Right renal pelvis (tissue), 4 donors: ENCODE measurements around the gene NOTCH1. TPM values are rescaled to one million over a fixed set of nuclear protein-coding genes. Genes with fewer than 3 reads are reported as not detected.

Experiments
- DNase-seq, 4 donors: peaks; one replicate each; pipeline ENCODE4 v3.0.0-alpha.2; 2013; ENCODE audit warnings: low read depth in 4 of 4, low spot score in 3 of 4, missing footprints in 1 of 4
- polyA plus RNA-seq, 4 donors: library from polyadenylated mRNA; unstranded; fragments of 120-200 nt; gene quantifications; one replicate each; pipeline ENCODE4 v1.2.1, GENCODE V29; 2013; ENCODE audit not compliant: insufficient read length in 4 of 4

The NOTCH1 gene
- polyA plus RNA-seq = 10 to 100 TPM; 25.4 to 41.4 (median 29.5) TPM

DNA sequence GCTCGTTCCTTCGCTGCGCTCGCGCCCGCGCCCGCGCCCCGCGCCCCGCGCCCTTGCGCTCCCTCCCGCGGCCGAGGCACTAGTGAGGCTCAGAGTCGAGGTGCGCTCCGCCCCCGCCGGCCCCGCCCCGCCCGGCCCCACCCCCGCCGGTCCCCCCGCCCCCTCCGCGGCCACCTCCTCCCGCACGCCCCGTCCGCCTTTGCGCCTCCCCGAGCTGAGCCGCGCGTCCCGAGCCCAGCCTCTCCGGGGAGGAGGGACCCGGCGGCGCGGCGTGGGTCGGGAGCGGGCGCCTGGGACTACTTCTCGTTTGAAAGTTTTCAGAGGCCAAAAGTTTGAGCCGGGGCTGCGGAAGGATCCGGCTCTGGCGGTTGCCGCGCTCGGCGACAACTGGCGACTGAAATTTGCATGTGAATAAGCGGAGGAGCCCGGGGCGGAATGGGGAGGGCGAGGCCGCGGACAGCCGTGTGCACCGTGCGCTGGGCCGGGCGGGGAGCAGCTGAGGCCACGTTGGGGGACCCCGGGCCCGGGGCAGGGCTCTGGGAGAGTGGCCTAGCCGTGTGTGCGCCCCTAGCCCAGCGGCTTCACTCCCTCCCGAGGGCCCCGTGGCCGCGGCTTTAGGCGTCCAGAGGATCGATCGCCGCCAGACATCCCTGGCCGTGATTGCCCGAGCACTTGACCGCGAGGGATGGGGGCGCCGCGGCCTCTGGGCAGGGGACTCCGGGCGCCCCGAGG, at the start of gene NOTCH1:
TSS of gene NOTCH1 (minus strand) at position 84 of the 732 bp plus-strand sequence. CDS start 262 bp downstream, outside the sequence.
- DNase-seq = peak; percentile 79 to 87 (median 86)

DNA sequence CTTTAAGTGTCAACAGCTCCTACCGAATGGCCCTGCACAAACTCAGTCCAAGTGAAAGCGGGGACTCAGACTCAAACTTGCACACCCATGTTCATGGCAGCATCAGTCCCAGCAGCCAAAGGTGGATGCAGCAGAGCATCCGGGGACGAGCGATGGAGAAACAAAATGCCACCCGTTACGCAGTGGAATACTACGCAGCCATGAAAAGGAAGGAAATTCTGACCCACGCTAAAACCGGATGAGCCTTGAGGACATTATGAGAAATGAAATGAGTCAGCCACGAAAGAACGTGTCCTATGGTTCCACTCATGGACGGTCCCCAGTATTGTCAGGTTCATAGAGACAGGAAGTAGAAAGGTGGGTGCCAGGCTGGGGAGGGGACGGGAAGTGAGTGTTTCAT, 48.6 kb upstream of the NOTCH1 start:
- DNase-seq = no peak

DNA sequence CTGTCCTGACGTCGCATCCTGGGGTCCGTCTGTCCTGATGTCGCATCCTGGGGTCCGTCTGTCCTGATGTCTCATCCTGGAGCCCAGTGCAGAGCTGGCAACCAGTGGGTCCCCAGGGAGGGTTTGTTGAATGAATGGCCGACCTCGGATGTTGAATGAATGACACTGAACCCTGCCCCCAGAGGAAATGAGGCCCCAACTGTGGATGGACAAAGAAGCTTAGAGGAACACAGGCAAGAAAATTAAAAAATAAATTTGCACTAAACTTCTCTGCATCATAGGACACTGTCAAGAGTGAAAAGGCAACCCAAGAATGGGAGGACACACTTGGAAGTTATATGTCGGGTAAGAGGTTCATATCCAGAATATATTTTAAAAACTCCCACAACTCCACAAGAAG, 47.7 kb upstream of the NOTCH1 start:
- DNase-seq = no peak

DNA sequence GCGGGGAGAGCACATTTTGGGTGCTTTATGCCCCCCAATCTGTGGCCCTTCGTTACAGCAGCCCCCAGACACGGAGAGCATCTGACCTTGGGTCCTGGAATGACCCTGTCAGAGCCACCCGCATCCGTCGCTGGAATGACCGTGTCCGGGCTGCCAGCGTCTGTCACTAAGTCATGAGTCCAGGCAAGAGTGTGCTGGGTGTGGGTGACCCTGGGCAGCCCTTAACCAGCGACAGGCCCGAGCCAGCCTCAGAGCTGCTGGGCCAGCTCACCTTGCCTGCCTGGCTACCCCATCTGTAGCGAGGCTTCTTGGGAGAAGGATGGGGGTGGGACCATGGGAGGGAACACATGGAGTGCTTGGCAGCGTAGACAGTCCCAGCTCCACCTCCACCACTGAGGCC, 46.8 kb upstream of the NOTCH1 start:
- DNase-seq = no peak

DNA sequence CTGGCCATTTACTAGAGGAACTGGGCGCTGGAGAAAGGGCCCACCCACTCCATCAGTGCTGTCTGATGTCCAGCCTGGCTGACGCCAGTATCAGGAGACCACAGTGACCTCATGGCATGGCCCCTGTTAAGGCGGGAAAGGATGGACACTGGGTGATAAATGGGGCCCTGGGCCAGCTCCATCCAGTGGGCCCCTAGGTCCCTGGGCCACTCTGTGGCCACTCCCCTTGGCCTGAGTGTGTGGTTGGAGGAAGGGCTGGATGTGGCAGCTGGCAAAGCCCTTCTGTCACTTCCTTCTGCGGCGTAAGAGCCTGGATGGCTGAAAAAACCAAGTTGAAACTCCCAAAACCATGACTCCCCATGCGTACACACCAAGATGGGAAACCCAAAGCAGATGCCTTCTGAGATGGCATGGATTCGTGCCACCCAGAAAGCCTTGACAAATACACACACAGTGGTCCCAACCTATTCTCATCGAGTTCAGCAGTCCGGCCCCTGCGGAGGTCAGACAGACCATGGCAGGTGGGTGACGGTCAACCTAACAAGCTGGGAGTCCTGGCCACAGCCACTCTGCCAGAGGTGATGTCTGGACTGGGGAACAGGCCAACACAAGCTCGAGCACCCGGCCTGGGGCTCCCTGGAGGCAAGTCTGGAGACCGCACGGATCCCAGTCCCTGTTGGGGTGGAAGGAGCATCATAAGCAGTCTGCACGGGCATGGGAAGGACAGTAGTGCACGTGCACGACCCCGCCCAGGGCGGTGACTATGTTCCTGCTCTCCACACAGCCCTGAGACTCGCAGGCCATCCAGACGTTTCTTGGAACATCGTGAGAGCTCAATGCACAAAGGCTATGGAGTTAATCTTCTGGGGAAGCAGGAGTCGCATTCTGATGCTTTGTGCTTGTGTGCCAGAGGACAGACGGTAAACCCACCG, 45.2 kb upstream of the NOTCH1 start:
- no peak for DNase-seq

DNA sequence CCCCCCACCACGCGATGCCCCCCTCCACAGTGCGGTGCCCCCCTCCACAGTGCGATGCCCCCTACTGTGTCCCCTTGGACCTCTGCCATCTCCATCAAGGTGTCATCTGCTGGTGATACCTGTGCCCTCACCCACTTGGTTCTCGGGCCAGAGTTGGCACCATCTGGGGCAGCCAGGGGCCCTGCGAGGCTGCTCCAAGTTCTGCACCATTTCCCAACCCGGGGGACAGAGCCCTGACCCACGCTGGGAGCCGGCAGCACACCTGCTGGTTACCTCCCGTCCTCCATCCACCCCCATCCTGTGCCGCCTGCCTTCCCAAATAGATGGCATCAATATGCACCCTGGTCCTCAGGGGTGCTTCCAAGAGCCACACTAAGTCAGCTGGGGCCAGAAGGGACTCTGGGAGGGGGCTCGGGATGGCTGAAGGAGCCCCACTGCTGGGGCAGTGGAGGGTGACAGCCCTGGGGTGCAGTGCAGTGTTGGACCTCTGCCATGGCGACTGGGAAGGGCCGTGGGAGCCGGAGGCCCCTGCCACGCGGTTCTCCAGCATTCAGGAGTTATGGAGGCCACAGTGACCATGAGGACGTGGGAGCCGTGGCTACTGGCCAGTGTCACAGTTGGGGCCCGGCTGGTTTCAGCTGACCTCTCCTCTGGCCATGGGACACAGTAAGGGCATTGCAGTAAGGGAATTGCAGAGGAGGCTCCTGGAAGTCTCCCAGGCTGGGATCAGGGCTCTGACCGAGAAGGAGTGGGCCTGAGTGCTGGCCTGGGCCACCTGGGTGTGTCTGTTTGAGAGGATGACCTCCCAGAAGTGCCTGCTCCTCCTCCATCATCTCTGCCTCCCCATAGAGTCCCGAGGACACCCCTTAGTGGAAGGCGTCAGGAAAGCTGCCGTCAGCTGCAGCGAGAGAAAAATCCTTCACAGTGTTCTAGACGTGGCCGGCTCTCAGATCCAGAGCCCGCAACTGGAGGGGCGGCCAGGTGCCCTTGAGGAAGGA, 44.2 kb upstream of the NOTCH1 start:
- DNase-seq = no peak

DNA sequence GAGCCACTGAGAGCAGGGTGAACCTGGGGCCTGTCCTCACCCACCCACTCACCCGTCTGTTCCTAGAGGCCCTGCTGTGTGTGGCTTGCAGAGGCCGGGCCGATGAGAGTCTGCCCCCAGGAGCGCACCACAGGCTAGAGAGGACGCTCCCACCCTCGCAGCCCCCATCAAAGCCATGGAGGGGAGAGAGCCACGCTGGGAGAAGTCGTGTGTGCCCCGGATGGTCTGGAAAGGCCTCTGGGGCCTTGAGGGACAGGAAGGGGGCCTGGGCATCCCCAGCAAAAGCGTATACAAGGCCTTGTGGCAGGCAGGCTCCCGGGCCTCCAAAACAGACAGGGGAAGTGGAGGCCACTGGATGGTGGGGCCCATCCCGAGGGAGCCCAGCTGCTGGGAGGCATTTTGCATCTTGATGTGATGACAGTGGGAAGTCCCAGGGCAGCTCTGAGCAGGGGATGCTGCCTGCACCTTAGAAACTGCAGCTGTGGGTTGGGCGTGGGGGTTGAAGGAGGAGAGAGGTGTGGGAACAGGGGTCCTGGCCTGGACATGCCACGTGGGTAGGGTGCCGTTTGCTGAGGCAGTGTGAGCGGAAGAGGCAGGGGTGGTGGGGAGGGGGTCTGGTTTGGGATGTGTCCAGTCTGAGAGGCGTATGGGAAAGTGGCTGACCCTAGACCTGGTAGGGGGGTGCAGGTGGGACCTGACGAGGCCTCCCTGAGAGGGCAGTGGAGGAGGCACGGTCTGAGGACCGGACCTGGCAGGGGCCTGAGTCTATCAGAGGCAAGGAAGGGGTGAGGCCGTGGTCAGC, 43.0 kb upstream of the NOTCH1 start:
- no peak for DNase-seq

DNA sequence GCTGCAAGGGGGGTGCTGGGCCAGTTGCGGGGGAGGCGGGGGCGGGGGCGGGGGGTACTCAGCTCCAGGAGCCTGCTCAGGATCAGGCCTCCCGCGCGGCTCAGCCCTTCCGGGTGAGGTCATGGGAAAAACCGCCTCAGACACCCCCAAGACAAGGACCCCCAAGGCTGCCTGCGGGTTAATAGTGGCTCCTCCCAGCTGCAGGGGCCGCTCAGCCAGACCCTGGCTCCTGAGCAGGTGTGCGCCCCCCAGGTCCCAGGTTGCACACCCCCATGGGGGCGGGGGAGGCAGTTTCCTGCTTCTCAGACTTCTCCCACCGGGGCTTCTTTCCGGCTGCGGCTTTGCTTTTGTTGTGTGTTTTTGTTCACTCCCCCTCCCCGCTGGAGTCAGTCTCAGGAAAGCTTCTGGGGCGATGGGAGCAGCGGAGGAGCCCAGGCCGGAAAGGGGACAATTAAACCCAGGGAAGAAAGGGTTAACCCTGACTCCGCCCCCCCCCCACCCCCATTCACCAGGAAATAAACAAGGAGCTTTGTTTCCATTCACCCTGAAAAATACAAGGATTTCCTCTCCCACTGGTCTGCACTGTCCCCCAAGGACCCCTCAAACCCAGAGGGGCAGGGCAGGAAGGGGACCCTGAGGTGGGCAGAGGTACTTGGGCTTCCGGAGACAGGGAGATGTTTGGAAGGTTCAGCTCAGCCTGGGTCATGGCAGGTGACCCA, 42.3 kb upstream of the NOTCH1 start:
- DNase-seq = peak in 3 of 4 donors; percentile 68 to 80 (median 77)

DNA sequence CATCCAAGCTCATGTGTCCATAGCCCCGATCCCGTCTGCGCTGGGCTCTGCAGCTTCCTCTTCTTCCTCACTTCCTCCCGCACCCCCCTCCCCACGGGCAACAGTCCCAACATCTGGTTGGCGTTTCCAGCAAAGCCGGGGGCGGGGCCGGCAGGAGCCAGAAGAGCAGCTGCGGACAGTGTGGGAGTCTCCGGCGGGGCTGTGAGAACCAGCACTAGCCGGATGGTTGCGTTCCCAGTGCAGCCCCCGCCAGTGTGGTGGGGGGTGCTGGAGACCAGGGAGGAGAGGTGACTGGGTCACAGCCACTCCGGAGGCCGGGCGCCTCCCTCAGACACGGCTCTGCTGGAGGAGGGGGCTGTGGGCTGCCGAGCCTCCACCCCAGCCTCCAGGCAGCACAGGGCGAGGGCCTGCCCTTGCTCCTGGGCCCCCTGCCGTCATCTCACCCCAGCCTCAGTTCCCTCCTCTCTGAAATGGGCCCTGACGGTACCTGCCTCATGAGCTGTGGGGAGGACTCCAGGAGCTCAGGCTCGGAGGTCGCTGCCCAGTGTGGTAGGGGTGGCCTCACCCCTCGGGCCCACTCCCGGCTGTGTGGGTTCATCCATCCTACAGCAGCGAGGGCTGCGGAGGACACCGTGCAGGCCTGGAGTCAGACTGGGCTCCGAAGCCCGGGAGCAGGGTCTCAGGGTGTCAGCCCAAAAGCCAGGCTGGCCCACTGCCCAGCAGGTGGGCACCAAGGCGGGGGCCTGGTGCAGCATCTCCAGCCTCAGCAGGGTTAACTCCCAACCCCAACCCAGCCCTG, 41.5 kb upstream of the NOTCH1 start:
- peak; percentile 84 to 92 (median 90) for DNase-seq

DNA sequence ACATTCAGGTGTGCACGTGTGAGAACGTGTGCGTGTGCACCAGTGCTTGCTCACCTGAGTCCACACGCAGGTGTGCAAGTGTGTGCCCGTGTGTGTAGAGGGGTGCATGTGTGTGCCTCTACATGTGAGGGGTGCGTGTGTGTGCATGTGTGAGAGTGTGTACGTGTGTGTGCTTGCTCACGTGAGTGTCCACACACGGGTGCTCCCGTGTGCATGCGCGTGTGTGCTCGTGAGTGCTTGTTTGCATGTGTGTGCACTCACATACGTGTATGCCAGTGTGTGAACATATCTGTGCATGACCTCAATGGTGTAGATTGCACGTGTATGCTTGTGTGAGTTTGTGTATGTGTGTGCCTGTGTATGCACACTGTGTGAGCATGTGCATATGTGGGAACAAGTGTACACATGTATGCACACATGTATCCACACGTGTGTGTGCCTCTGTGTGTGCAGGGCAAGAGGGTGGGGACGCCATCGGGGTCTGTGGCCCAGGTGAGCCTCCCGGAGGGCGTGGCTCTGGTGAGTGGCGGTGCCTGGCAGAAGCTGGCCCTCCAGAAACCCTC, 40.6 kb upstream of the NOTCH1 start:
- DNase-seq = no peak

DNA sequence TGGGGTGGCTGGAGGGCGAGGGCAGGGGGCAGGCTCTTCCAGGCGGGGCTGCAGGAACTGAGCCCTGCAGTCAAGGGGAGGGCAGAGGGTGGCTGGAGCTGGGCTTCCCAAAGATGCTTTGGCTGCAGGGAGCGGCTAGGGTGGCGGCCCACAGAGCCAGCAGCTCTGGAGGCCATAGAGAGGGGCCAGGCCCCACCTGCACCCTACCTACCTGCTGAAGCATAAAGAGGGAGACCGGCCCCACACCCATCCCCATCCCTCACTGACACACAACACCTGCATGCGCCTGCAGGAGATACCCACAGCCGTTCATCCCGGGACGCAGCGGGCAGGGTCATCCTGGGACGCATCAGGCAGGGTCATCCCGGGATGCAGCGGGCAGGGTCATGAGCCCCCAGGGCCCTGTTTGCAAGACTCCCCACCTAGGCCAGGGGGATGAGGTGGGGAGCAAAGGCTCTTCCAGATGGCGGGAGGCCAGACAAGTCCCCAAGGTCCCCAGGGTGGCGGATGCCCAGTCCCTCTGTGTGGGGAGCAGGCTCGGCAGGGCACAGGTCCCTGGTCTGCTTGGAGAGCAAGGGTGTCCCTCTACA, 39.8 kb upstream of the NOTCH1 start:
- no peak for DNase-seq

DNA sequence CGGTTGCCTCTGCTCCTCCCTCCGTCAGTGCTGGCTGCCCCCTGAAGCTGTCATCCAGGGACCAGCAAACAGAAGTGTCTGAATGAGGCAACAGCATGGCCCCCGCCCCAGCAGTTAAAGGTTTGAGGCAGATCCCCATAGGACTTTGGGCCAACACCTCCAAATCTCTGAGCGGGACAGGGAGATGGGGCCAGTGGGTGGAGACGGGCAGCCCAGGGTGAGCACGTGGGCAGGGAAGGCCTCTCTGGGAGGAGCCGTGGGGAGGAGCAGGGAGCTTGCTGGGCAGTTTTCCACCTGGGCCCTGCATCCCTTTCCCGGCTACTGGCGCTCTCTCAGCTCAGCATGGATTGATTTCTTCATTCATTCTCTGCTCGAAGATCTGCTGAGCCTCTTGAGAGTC, 39.1 kb upstream of the NOTCH1 start:
- no peak for DNase-seq

DNA sequence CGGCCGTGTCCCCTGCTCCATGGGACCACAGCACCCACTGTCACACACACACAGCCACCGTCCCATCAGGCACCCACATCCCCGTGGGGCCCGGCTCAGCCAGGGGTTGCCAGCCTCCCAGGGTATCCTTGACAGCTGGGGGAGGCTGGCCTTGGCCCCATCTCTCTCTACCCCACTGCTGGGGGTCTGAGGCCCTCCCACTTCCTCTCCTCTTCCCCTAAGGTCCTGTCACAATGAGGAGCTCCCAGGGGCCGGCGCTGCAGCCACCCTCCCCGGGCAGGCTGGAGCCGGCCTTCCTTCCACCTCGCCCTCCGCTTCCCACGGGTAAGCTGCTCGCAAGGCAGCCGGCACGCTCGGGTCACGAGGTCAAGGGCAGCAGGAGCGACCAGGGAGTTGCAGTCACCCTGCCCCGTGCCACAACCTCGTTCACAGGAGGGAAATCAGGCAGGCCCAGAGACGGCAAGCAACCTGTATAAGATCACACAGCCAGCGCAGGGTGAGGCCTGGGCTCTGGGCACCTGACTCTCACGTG, 38.6 kb upstream of the NOTCH1 start:
- no peak for DNase-seq

DNA sequence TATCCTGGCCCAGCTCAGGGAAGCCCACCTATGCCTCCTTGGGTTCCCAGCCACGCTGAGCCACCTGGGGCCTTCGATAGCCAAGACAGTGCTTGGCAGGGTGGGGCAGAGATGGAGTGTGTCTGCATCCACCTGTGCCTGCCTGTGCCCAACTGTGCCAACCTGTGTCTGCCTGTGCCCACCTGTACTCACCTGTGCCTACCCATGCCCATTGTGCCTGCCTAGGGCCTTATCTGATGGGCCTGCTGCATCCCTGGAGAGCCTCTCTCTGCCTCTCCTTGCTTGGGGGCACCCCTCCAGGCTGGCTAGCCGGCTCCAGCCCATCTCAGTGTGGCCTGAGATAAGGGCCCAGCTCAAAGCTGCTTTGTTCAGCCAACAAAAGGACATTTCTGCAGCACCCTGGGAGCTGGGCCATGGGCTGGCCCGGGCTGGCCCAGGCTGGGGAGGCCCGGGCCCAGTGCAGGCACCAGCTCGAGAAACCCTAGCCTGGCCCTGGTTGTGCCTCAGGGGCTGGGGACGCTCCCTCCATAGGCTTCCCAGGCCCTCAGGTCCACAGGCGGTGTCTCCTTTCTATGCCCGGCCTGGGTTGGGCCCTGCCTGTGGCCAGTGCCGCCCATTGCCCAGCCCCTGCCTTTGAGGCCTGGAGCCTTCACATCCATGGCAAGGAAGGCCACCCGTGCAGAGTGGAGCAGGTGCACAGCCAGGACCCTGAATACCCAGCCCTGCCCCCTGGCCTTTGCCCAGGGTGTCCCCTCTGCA, 37.3 kb upstream of the NOTCH1 start:
- no peak for DNase-seq

DNA sequence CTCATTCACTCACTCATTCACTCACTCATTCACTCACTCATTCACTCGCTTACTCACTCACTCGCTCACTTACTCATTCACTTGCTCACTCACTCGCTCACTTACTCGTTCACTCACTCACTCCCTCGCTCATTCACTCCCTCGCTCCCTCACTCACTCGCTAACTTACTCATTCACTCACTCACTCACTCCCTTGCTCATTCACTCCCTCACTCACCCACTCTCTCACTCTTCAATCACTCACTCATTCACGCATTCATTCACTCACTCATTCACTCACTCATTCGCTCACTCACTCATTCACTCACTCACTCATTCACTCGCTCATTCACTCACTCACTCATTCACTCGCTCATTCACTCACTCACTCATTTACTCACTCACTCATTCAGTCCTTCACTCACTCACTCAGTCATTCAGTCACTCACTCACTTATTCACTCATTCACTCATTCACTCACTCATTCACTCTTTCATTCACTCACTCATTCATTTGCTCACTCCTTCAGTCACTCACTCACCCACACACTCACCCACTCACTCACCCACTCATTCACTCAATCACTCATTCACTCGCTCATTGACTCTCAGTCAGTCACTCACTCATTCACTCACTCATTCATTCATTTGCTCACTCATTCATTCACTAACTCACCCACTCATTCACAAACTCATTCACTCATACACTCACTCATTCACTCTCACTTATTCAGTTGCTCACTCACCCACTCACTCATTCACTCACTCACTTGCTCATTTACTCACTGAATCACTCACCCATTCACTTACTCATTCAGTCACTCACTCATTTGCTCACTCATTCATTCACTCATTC, 36.0 kb upstream of the NOTCH1 start:
- DNase-seq = no peak
